ENCODE data around the gene ATXN2. TPM values are rescaled to one million over a fixed set of nuclear protein-coding genes. Genes with fewer than 3 reads are reported as not detected.

The ATXN2 gene
- total and polyA plus RNA-seq, 9 of the 15 experiments (the other 6 are each of a cell fraction or from before 2014, with no cell fraction given): 16.8 to 67.8 (median 29.3) TPM

DNA sequence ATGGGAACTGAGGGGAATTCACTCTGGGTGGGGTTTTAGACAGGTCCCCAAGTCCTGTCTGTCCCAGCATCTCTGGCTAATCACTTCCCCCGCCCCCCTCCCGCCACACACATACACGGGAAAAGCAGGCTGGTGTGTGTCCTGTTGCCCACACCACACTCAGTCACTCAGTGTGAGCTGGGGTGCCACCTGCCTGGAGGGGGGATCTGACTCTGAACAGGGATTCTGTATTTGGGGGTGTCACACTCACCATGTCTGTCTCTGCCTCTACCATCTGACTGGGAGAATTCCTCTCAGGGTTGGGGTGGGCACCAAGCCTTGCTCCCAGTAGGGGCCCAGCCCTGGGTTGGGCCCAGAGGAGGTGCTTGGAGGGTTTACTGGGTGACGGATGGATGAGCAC is 162.3 kb downstream of the ATXN2 start:
- FAIRE-seq (no peak), ATAC-seq (no peak), DNase-seq (ENCODE audit: extremely low read depth in 1 of 4, low spot score in 3 of 4) (no peak)
- H3K9me1 ChIP-seq (ENCODE audit: control insufficient read depth, insufficient read depth, low read length): peaks cover 3% of the 10 kb centered on the region
- 100% methylated on average over 1 of the region's 4 CpGs for WGBS (ENCODE audit: insufficient coverage, low coverage, missing lambda C conversion rate)
- no peaks in the 10 kb centered on the region for H3K9me3 ChIP-seq (replicated peaks; ENCODE audit: control insufficient read depth, insufficient read depth, low read depth, low read length)
- ChIA-PET POLR2A (no interaction called here), CTCF (ENCODE audit: low intra/inter-chr PET ratio) (no interaction called here)
- peaks cover 95% of the 10 kb centered on the region for H3K79me2 ChIP-seq (ENCODE audit: control insufficient read depth, insufficient read depth, low read length)
- no TSS peak for BruUV-seq (replicated peaks)
- peaks cover 47% of the 10 kb centered on the region for H4K20me1 ChIP-seq (replicated peaks; ENCODE audit: control insufficient read depth, insufficient read depth, low read length)
- H3K27ac ChIP-seq (ENCODE audit: extremely low read depth, low read depth, low read length): peak overlapping the region; percentile 53; the same call in 1 of the 3 replicates
- no peak overlapping the region for H2AFZ ChIP-seq (ENCODE audit: low read depth, low read length)
- H3K4me2 ChIP-seq (ENCODE audit: insufficient read depth, low read length): no peak overlapping the region; the same call in 1 of the 2 replicates
- peak overlapping the region in 1 of 2 experiments; percentile 66; a peak in 2 of 4 replicates for H3K9ac ChIP-seq (ENCODE audit: insufficient read depth in 1 of 2, low read depth in 2 of 2, low read length in 2 of 2)
- in situ Hi-C loops (cut with MboI) (no loop called here), intact Hi-C loops (cut with micrococcal nuclease) (no loop called here)
- peaks cover 22 to 35% of the 10 kb centered on the region in 2 experiments for H3K4me1 ChIP-seq (replicated peaks in 1 of 2; ENCODE audit: control insufficient read depth in 2 of 2, insufficient read depth in 2 of 2, low read length in 2 of 2)
- H3K4me3 ChIP-seq: no peak overlapping the region
- H3K36me3 ChIP-seq (ENCODE audit: control insufficient read depth, insufficient read depth, low read length): peaks cover 77% of the 10 kb centered on the region; the same call in 2 of the 3 replicates
- H3K27me3 ChIP-seq (ENCODE audit: control insufficient read depth in 2 of 2, insufficient read depth in 2 of 2, low read length in 2 of 2): no peaks in the 10 kb centered on the region
- TF ChIP-seq POLR2G (IDR thresholded peaks at IDR 0.05; ENCODE audit: low read depth, low read length) (0 out of 2 replicates have a peak, but pooled peaks have one; percentile 12), WHSC1 (IDR thresholded peaks at IDR 0.05; ENCODE audit: low read length) (no peak)

DNA sequence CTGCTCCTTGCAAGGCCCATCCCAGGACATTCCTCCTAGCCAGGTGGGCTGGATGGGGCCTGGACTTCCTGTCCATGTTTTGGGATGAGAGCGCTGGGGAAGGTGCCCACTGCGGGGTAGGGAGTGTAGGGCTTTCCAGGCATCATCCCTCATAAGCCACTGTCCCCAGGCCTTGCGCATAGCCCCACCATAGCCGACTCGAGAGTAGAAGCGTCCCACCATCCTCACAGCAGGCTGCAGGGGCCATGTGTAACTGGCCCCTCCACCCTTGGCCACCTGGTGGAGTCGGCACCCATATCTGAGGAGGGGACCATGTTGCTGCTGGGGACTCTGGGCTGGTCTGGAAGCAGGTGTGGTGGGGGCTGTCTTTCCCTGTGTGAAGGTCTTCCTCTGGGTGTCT is 162.8 kb downstream of the ATXN2 start:
- CTCF ChIA-PET (ENCODE audit: low intra/inter-chr PET ratio): no interaction called here
- DNase-seq (ENCODE audit: extremely low read depth in 1 of 4, low spot score in 3 of 4) (no peak), FAIRE-seq (no peak), ATAC-seq (peak; percentile 18; the same call in 2 of the 3 replicates)
- intact Hi-C loops (cut with micrococcal nuclease): no loop called here
- no peak overlapping the region for H2AFZ ChIP-seq (ENCODE audit: low read depth, low read length)
- H4K20me1 ChIP-seq (replicated peaks; ENCODE audit: control insufficient read depth, insufficient read depth, low read length): peaks cover 42% of the 10 kb centered on the region
- in situ Hi-C loops (cut with MboI): no loop called here
- no peaks in the 10 kb centered on the region for H3K9me3 ChIP-seq (replicated peaks; ENCODE audit: control insufficient read depth, insufficient read depth, low read depth, low read length)
- TF ChIP-seq RBM34 (IDR thresholded peaks at IDR 0.05; ENCODE audit: borderline replicate concordance, insufficient read depth, low read length): no peak
- TF ChIP-seq, protein P1, sequence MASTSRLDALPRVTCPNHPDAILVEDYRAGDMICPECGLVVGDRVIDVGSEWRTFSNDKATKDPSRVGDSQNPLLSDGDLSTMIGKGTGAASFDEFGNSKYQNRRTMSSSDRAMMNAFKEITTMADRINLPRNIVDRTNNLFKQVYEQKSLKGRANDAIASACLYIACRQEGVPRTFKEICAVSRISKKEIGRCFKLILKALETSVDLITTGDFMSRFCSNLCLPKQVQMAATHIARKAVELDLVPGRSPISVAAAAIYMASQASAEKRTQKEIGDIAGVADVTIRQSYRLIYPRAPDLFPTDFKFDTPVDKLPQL (IDR thresholded peaks at IDR 0.05; ENCODE audit: extremely low read depth, insufficient read length): no peak
- no peak for TF ChIP-seq ARNT (IDR thresholded peaks at IDR 0.05)
- TF ChIP-seq XRCC3 (IDR thresholded peaks at IDR 0.05): no peak
- TF ChIP-seq NBN (IDR thresholded peaks at IDR 0.05; ENCODE audit: low read depth): no peak
- no peaks in the 10 kb centered on the region for H3K27me3 ChIP-seq (ENCODE audit: control insufficient read depth in 2 of 2, insufficient read depth in 2 of 2, low read length in 2 of 2)
- H3K4me3 ChIP-seq: no peak overlapping the region
- H3K27ac ChIP-seq (ENCODE audit: extremely low read depth, low read depth, low read length): no peak overlapping the region; the same call in 2 of the 3 replicates
- 87% methylated on average over 7 of the region's 7 CpGs for WGBS (ENCODE audit: insufficient coverage, low coverage, missing lambda C conversion rate)
- peaks cover 76% of the 10 kb centered on the region; the same call in 2 of the 3 replicates for H3K36me3 ChIP-seq (ENCODE audit: control insufficient read depth, insufficient read depth, low read length)
- H3K9ac ChIP-seq (ENCODE audit: insufficient read depth in 1 of 2, low read depth in 2 of 2, low read length in 2 of 2): peak overlapping the region in 1 of 2 experiments; percentile 70; a peak in 2 of 4 replicates
- POLR2A ChIA-PET: interaction anchor here (1.0 to 2.1 kb wide), 2 partner anchors 10 to 237 kb away, joined by 3 to 11 read pairs; no protein-coding TSS in a partner anchor
- H3K4me2 ChIP-seq (ENCODE audit: insufficient read depth, low read length): no peak overlapping the region
- peaks cover 22 to 35% of the 10 kb centered on the region in 2 experiments for H3K4me1 ChIP-seq (replicated peaks in 1 of 2; ENCODE audit: control insufficient read depth in 2 of 2, insufficient read depth in 2 of 2, low read length in 2 of 2)
- BruUV-seq (replicated peaks): no TSS peak
- H3K9me1 ChIP-seq (ENCODE audit: control insufficient read depth, insufficient read depth, low read length): peaks cover 3% of the 10 kb centered on the region
- H3K79me2 ChIP-seq (ENCODE audit: control insufficient read depth, insufficient read depth, low read length): peaks cover 95% of the 10 kb centered on the region

All from K562 (cell line).